Breast epithelium (tissue), 3 donors: ENCODE data around the gene LCE5A.

Source experiments
- CTCF ChIP-seq, 3 donors: fragments of 450-650 bp; IDR thresholded peaks; one replicate each; pipeline ENCODE4 v1.5.1; 2016 to 2017; ENCODE audit warnings: antibody characterized with exemption in 3 of 3, mild to moderate bottlenecking in 3 of 3, moderate library complexity in 3 of 3
- POLR2A ChIP-seq: fragments of 450-650 bp; IDR thresholded peaks from one replicate; pipeline ENCODE4 v1.6.1; 2016; ENCODE audit warnings: antibody characterized with exemption, mild to moderate bottlenecking, moderate library complexity

- no peak for TF ChIP-seq CTCF (IDR thresholded peaks at IDR 0.05)
- no peak for TF ChIP-seq POLR2A
Observed at GRCh38 chr1:152543820-152544219, 33.2 kb downstream of the LCE5A start.
